WI38 (cell line): ENCODE data around the gene IGSF6.
"Not testable (repeated sequence)": the region's sequence is repeated elsewhere in the genome, so short reads cannot be mapped to it uniquely, and the experiment has no call there.

Source experiments
- H3K4me3 ChIP-seq: 2 replicates; pipeline ENCODE4 v1.5.1; 2011; ENCODE audit warnings: low read depth, mild to moderate bottlenecking, control low read depth, low read length
- TF ChIP-seq, protein P1 (sequence below): IDR thresholded peaks from 2 replicates; pipeline ENCODE4 v1.5.1; 2012; ENCODE audit warnings: low read depth, mild to moderate bottlenecking, control low read depth, low read length

The IGSF6 gene

DNA sequence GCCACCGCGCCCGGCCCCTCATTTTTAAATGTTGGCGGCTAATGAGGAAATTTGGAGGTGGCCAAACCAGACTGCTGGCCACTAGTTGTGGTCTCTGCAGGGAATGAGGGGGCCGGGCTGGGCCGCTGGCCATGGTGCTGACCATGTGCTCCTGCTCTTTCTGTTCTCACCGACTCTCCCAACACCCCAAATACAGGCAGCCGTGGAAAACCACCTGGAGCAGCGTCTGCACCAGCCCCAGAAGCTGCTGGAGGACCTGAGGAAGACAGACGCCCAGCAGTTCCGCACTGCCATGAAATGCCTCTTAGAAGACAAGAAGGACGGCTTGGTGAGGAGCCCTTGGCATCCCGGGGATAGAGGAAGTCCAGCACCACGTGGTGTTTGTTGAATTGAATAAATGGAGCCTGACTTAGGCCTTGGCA is 32.6 kb upstream of the IGSF6 start:
- TF ChIP-seq, protein P1, sequence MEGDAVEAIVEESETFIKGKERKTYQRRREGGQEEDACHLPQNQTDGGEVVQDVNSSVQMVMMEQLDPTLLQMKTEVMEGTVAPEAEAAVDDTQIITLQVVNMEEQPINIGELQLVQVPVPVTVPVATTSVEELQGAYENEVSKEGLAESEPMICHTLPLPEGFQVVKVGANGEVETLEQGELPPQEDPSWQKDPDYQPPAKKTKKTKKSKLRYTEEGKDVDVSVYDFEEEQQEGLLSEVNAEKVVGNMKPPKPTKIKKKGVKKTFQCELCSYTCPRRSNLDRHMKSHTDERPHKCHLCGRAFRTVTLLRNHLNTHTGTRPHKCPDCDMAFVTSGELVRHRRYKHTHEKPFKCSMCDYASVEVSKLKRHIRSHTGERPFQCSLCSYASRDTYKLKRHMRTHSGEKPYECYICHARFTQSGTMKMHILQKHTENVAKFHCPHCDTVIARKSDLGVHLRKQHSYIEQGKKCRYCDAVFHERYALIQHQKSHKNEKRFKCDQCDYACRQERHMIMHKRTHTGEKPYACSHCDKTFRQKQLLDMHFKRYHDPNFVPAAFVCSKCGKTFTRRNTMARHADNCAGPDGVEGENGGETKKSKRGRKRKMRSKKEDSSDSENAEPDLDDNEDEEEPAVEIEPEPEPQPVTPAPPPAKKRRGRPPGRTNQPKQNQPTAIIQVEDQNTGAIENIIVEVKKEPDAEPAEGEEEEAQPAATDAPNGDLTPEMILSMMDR = no peak
- no peak overlapping the region for H3K4me3 ChIP-seq

DNA sequence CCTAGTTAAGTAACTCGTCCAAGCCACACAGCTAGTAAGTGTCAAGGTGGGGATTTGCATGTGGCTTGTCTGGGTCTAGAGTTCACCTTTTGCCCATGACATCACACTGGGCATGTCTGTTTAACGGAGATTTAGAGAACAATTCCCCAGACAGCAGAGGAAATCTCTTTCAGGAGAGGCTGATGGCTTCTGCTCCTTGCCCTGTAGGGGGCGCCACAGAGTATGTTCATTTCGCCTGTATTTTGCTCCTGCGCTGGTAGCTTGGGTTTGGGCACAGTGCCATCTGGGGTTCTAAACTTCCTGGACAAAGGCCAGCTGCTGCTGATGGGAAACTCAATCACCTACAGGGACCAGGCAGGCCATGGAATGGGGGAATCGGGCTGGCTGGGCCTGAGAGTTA is 31.8 kb upstream of the IGSF6 start:
- no peak overlapping the region for H3K4me3 ChIP-seq
- TF ChIP-seq, protein P1 = peak; percentile 52

DNA sequence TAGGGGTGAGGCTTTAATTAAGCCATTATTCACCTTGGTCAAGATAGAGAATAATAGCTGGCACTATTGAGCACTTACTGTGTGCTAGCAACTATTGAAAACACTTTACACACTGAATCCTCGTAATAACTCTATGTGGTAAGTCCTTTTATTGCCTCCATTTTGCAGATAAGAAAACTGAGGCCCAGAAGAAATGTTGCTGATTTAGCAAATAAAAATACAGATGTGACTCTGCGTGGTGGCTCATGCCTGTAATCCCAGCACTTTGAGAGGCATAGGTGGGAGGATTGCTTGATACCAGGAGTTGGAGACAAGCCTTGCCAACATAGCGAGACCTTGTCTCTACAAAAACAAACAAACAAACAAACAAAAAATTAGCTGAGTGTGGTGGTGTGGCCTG is 30.8 kb upstream of the IGSF6 start:
- TF ChIP-seq, protein P1 = no peak
- no peak overlapping the region for H3K4me3 ChIP-seq

DNA sequence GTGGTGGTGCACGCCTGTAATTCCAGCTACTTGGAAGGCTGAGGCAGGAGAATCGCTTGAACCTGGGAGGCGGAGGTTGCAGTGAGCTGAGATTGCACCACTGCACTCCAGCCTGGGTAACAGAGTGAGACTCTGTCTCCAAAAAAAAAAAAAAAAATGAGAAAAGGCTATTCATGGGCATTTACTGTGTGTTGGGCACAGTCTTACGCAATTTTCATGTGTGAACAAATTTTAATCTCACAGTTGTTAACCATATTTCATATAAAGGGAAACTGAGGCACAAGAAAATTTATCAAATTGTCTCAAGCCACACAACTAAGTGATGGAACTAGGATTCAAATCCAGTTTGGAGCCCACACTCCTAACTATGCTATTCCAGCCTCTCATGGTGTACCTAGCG is 28.3 kb upstream of the IGSF6 start:
- H3K4me3 ChIP-seq = not testable (repeated sequence)

DNA sequence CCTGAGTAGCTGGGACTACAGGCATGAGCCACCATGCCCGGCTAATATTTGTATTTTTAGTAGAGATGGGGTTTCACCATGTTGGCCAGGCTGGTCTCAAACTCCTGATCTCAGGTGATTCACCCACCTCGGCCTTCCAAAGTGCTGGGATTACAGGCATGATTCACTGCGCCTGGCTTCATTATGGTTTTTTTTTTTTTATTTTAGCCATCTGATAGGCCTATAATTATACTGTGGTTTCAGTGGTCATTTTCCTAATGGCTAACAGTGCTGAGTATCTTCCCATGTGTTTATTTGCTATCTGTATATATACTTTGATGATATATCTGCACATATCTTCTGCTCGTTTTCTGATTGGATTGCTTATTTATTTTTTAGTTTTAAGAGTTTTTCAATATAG is 22.0 kb upstream of the IGSF6 start:
- H3K4me3 ChIP-seq = not testable (repeated sequence)

DNA sequence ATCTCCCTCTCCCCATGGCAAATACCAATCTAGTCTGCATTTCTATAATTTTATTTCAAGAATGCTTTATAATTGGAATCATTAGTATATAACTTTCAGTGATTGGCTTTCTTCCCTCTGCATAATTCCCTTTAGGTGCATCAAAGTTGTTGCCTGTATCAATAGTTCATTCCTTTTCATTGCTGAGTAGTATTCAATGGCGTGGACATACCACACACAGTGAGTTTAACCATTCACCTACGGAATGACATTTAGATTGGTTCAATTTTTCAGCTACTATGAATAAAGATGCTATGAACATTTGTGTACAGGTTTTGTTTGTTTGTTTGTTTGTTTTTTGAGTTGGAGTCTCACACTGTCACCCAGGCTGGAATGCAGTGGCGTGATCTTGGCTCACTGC is 21.1 kb upstream of the IGSF6 start:
- TF ChIP-seq, protein P1 = no peak
- no peak overlapping the region for H3K4me3 ChIP-seq

DNA sequence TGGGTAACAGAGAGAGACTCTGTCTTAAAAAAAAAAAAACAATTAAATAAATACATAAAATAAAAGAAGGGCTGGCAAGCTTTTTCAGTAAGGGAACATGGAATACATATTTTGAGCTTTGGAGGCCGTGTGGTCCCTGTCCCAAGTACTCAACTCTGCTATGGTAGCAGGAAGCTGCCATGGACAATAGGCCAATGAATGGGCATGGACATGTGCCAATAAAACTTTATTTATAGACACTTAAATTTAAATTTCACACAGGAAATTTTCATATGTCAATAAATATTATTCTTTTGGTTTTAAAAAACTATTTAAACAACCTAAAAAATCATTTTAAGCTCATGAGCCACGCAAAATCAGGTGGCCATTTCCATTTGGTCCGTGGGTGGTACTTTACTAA is 15.2 kb upstream of the IGSF6 start:
- TF ChIP-seq, protein P1 = no peak
- H3K4me3 ChIP-seq = no peak overlapping the region

DNA sequence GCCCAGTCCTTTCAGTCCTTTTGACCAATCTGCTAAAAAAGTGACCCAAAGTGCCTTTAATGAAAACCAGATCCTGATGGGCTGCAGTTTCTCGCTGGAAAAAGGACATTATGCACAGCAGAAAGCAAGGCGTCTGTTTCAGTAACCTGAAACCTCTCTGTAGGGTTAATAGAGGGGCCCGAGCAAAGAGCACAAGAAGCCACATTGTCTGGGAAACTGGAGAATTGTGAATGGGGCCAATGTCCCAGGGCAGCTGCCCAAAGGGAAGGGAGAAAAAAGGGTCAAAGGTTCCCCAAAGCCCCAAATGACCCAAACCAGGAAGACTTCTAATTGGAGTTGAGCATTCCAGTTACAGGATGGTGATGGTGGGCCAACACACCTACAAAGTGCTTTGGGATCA is 14.4 kb upstream of the IGSF6 start:
- TF ChIP-seq, protein P1 = no peak
- H3K4me3 ChIP-seq = no peak overlapping the region
